HepG2 (cell line): ENCODE data around the gene EFNA3. TPM values are rescaled to one million over a fixed set of nuclear protein-coding genes. Genes with fewer than 3 reads are reported as not detected.

ENCODE experiments used
- ATF7-NPFF ChIP-seq: sonication (generic); formaldehyde crosslinking; IDR thresholded peaks from 2 replicates; pipeline ENCODE4 v1.8.1; 2023; ENCODE audit warnings: mild to moderate bottlenecking, low read depth, missing genetic modification reagents, moderate library complexity
- CAMTA2 ChIP-seq: sonication (generic); formaldehyde crosslinking; IDR thresholded peaks from 2 replicates; pipeline ENCODE4 v1.4.0; 2020; ENCODE audit warnings: mild to moderate bottlenecking, missing genetic modification reagents, borderline replicate concordance
- EP300 ChIP-seq, 3 experiments: sonication (generic) in 1 of 3; formaldehyde crosslinking in 1 of 3; IDR thresholded peaks; 2 replicates each; pipeline versions ENCODE4 v1.5.1 to v1.6.1; 2011 to 2020; ENCODE audit warnings: low read depth in 2 of 3, low read length in 2 of 3, borderline replicate concordance in 1 of 3, improper control_type of control experiment in 1 of 3, mild to moderate bottlenecking in 1 of 3, missing genetic modification reagents in 1 of 3, moderate library complexity in 1 of 3
- GABPA ChIP-seq, 2 experiments: IDR thresholded peaks; 2 replicates each; pipeline ENCODE4 v1.6.1; 2011 to 2016; ENCODE audit warnings: low read depth in 2 of 2, low read length in 1 of 2, missing biosample characterization in 1 of 2, missing genetic modification characterization in 1 of 2
- MAZ ChIP-seq, 2 experiments: sonication (generic) in 1 of 2; formaldehyde crosslinking in 1 of 2; IDR thresholded peaks; 2 replicates each; pipeline versions ENCODE4 v1.5.0 to v1.6.1; 2012 to 2020; ENCODE audit warnings: low read depth in 2 of 2, mild to moderate bottlenecking in 2 of 2, borderline replicate concordance in 1 of 2, improper control_type of control experiment in 1 of 2, low read length in 1 of 2, missing genetic modification reagents in 1 of 2, moderate library complexity in 1 of 2
- MXD1 ChIP-seq: sonication (generic); formaldehyde crosslinking; IDR thresholded peaks from 2 replicates; pipeline ENCODE4 v1.4.0; 2020; ENCODE audit warnings: mild to moderate bottlenecking, missing genetic modification reagents
- NFYC ChIP-seq: IDR thresholded peaks from 2 replicates; pipeline ENCODE4 v1.6.1; 2016; ENCODE audit warnings: missing genetic modification reagents, missing compliant biosample characterization
- NR2F1 ChIP-seq, 2 experiments: fragments of 450-650 bp in 1 of 2; formaldehyde crosslinking in 1 of 2; IDR thresholded peaks; 2 replicates each; pipeline versions ENCODE4 v1.5.0 to v1.6.1; 2016 to 2020; ENCODE audit warnings: mild to moderate bottlenecking in 1 of 2, missing compliant biosample characterization in 1 of 2, missing genetic modification reagents in 1 of 2, moderate library complexity in 1 of 2
- PHF21A ChIP-seq: sonication (generic); formaldehyde crosslinking; IDR thresholded peaks from 2 replicates; pipeline ENCODE4 v1.5.0; 2020; ENCODE audit warnings: mild to moderate bottlenecking, missing genetic modification reagents
- RXRB ChIP-seq: IDR thresholded peaks from 2 replicates; pipeline ENCODE4 v1.6.1; 2016; ENCODE audit warnings: borderline replicate concordance, missing genetic modification reagents, missing compliant biosample characterization
- SP140L ChIP-seq: sonication (generic); formaldehyde crosslinking; IDR thresholded peaks from 2 replicates; pipeline ENCODE4 v1.4.0; 2020; ENCODE audit warnings: missing genetic modification reagents, borderline replicate concordance
- SUZ12 ChIP-seq: fragments of 150-350 bp; IDR thresholded peaks from 2 replicates; pipeline ENCODE4 v1.6.1; 2014; ENCODE audit warnings: low read depth, low read length
- U2AF1 ChIP-seq: fragments of 200-400 bp; formaldehyde crosslinking; optimal IDR thresholded peaks from 2 replicates; pipeline ENCODE3; 2017; ENCODE audit warnings: mild to moderate bottlenecking, low read depth, low read length
- ZKSCAN8 ChIP-seq: IDR thresholded peaks from 2 replicates; pipeline ENCODE4 v1.6.1; 2016; ENCODE audit warnings: borderline replicate concordance, missing genetic modification reagents, missing compliant biosample characterization
- ZNF644 ChIP-seq: IDR thresholded peaks from 2 replicates; pipeline ENCODE4 v1.6.1; 2016; ENCODE audit warnings: low read depth
- ZNF781 ChIP-seq: sonication (generic); formaldehyde crosslinking; IDR thresholded peaks from 2 replicates; pipeline ENCODE4 v1.5.1; 2020; ENCODE audit warnings: borderline replicate concordance, mild to moderate bottlenecking, missing genetic modification reagents; ENCODE audit errors: not compliant biosample characterization
- ZSCAN22 ChIP-seq: sonication (generic); formaldehyde crosslinking; IDR thresholded peaks from 2 replicates; pipeline ENCODE4 v1.4.0; 2020; ENCODE audit warnings: mild to moderate bottlenecking, missing genetic modification reagents
- polyA plus RNA-seq, 8 experiments: library from polyadenylated mRNA; depleted of rRNA in 3 of 8; stranded (reverse) in 7 of 8; unstranded in 1 of 8; fragments of >200 nt; fragmentation: Illumina TruSeq in 4 of 8; extraction: Trizol in 4 of 8; gene quantifications; 2 replicates each; pipeline versions ENCODE4 v1.2.1 to v1.2.3, GENCODE V29; 2011 to 2016; ENCODE audit warnings: low read depth in 4 of 8, missing spikeins in 1 of 8, mixed read lengths in 1 of 8; ENCODE audit not compliant: insufficient read depth in 1 of 8
- total RNA-seq, 5 experiments: library from RNA; depleted of rRNA; stranded (reverse); fragments of >200 nt; fragmentation: Illumina TruSeq; extraction: Trizol; gene quantifications; 2 replicates each; pipeline ENCODE4 v1.2.3, GENCODE V29; 2016; ENCODE audit warnings: low read depth in 1 of 5
- TF ChIP-seq, protein P1 (sequence below): sonication (generic); formaldehyde crosslinking; conservative IDR thresholded peaks from 2 replicates; pipeline ENCODE4 v1.5.0; 2020; ENCODE audit warnings: missing genetic modification reagents
- TF ChIP-seq, protein P2 (sequence below): sonication (generic); formaldehyde crosslinking; conservative IDR thresholded peaks from 2 replicates; pipeline ENCODE4 v1.8.0; 2022; ENCODE audit warnings: low read depth, missing genetic modification reagents

Gene EFNA3
- total and polyA plus RNA-seq, 2 of the 13 experiments (the other 11 are each of a cell fraction or from before 2014, with no cell fraction given): 1.0 to 5.7 TPM

- TF ChIP-seq MAZ (IDR thresholded peaks at IDR 0.05; ENCODE audit: borderline replicate concordance, low read depth, low read length) (no peak), MAZ (CRISPR knock-in tag; IDR thresholded peaks at IDR 0.05; ENCODE audit: low read depth) (peak; percentile 92; the same call in 1 of the 2 replicates), SUZ12 (no peak), EP300 (IDR thresholded peaks at IDR 0.05; ENCODE audit: low read depth in 2 of 2, low read length in 2 of 2) (no peak), EP300 (CRISPR knock-in tag; IDR thresholded peaks at IDR 0.05; ENCODE audit: borderline replicate concordance) (no peak), SP140L (CRISPR knock-in tag) (peak; percentile 56; the same call in 1 of the 2 replicates), ZKSCAN8 (0 out of 2 replicates have a peak, but pooled peaks have one; percentile 48), RXRB (CRISPR knock-in tag) (no peak), ZNF781 (peak; percentile 87), ZSCAN22 (CRISPR knock-in tag) (no peak), NFYC (CRISPR knock-in tag) (no peak), MXD1 (peak; percentile 91; the same call in 1 of the 2 replicates), CAMTA2 (CRISPR knock-in tag) (peak; percentile 78; the same call in 1 of the 2 replicates), ZNF644 (no peak), ATF7-NPFF (CRISPR knock-in tag) (peak; percentile 88), U2AF1 (no peak), PHF21A (CRISPR knock-in tag) (0 out of 2 replicates have a peak, but pooled peaks have one; percentile 40), NR2F1 (CRISPR knock-in tag; IDR thresholded peaks at IDR 0.05) (no peak), GABPA (IDR thresholded peaks at IDR 0.05; ENCODE audit: low read depth, low read length) (no peak), GABPA (CRISPR knock-in tag; IDR thresholded peaks at IDR 0.05; ENCODE audit: low read depth) (peak; percentile 65)
- TF ChIP-seq, protein P1, sequence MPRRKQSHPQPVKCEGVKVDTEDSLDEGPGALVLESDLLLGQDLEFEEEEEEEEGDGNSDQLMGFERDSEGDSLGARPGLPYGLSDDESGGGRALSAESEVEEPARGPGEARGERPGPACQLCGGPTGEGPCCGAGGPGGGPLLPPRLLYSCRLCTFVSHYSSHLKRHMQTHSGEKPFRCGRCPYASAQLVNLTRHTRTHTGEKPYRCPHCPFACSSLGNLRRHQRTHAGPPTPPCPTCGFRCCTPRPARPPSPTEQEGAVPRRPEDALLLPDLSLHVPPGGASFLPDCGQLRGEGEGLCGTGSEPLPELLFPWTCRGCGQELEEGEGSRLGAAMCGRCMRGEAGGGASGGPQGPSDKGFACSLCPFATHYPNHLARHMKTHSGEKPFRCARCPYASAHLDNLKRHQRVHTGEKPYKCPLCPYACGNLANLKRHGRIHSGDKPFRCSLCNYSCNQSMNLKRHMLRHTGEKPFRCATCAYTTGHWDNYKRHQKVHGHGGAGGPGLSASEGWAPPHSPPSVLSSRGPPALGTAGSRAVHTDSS (CRISPR knock-in tag): no peak
- TF ChIP-seq, protein P2, sequence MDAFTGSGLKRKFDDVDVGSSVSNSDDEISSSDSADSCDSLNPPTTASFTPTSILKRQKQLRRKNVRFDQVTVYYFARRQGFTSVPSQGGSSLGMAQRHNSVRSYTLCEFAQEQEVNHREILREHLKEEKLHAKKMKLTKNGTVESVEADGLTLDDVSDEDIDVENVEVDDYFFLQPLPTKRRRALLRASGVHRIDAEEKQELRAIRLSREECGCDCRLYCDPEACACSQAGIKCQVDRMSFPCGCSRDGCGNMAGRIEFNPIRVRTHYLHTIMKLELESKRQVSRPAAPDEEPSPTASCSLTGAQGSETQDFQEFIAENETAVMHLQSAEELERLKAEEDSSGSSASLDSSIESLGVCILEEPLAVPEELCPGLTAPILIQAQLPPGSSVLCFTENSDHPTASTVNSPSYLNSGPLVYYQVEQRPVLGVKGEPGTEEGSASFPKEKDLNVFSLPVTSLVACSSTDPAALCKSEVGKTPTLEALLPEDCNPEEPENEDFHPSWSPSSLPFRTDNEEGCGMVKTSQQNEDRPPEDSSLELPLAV (CRISPR knock-in tag): no peak
These were observed 27.9 kb upstream of the EFNA3 start, which contains the start of gene ADAM15 (continued) for GRCh38 chr1:155050560-155051341.
